K562 treated with DMSO at 1 percent for 4 hours (cell line): ENCODE results near the gene SAA1. TPM values are rescaled to one million over a fixed set of nuclear protein-coding genes. Genes with fewer than 3 reads are reported as not detected.

Experiments used
- total RNA-seq: library from RNA; unstranded; fragments of 300-600 nt; gene quantifications from 2 replicates; pipeline ENCODE4 v1.2.3, GENCODE V29; 2022; ENCODE audit not compliant: insufficient read depth

The SAA1 gene
- total RNA-seq: not detected in 2 replicates

DNA sequence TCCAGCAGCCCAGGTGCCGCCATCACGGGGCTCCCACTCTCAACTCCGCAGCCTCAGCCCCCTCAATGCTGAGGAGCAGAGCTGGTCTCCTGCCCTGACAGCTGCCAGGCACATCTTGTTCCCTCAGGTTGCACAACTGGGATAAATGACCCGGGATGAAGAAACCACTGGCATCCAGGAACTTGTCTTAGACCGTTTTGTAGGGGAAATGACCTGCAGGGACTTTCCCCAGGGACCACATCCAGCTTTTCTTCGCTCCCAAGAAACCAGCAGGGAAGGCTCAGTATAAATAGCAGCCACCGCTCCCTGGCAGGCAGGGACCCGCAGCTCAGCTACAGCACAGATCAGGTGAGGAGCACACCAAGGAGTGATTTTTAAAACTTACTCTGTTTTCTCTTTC is at the start of gene SAA1:
SAA1 (plus strand) TSS at position 316 of the 400 bp plus-strand sequence. CDS start 624 bp downstream, outside the sequence.

DNA sequence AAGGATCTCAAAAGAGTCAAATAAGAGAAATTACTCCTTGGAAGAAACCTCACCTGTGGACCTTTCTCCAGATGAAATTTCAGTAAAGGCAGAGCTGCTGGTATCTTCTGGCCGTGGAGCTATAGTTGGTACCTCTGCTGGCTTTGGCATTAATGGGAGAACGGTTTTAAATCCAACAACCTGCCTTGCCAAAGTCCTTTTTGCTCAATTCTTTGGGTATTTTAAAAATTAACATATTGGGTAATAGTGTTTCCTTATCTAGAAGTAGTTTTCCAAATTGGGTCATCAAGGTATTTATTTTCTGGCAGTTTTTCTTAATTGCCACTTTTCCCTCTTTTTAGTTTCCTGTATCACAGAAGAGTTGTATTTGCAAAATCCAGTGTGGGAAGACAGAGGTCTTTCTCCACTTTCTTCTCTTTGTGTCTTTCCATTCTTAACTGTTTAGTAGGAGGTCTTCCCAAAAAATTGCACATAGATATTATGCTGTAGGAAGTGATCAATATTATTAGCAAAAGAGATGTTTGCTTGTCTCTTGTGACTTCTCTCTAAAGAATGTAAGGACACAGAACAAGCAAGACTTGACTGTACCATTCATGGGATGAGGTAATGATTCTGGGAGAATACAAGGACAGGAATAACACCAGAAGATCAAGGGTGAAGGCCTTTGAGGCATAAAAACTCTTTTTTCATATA is 29.3 kb upstream of the SAA1 start, which contains the start of gene SAA4:
SAA4 (minus strand) TSS at position 139 of the 693 bp plus-strand sequence. CDS start 876 bp downstream, outside the sequence.

DNA sequence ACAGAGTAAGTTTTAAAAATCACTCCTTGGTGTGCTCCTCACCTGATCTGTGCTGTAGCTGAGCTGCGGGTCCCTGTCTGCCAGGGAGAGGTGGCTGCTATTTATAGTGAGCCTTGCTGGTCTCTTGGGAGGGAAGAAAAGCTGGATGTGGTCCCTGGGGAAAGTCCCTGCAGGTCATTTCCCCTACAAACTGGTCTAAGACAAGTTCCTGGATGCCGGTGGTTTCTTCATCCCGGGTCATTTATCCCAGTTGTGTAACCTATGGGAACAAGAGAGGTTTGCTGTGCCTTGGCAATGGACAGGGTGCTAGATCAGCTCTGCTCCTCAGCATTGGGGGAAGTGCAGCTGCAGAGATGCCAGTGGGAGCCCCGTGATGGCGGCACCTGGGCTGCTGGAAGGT is 17.5 kb upstream of the SAA1 start, which contains the start of gene SAA2:
SAA2 (minus strand) TSS at position 108 of the 400 bp plus-strand sequence. CDS start 657 bp downstream, outside the sequence.

Other genes starting within 250 kb of the SAA1 start
- gene TPH1, start 220.0 kb upstream of the SAA1 start, total RNA-seq: 0.27 TPM in 1 of 2 replicates, not detected in the other
- gene SAAL1, start 160.2 kb upstream of the SAA1 start, total RNA-seq: 12.4 and 31.1 TPM in 2 replicates
- gene MRGPRX3, start 133.7 kb upstream of the SAA1 start, total RNA-seq: not detected in 2 replicates
- gene MRGPRX4, start 93.4 kb upstream of the SAA1 start, total RNA-seq: not detected in 2 replicates
- gene SAA4, start 29.5 kb upstream of the SAA1 start, total RNA-seq: not detected in 2 replicates
- not detected in 2 replicates for gene SAA2, start 17.6 kb upstream of the SAA1 start, total RNA-seq
- 16.9 and 17.5 TPM in 2 replicates for gene HPS5, start 55.9 kb downstream of the SAA1 start, total RNA-seq
- 36.7 and 41.5 TPM in 2 replicates for gene GTF2H1, start 56.3 kb downstream of the SAA1 start, total RNA-seq
- 278 and 282 TPM in 2 replicates for gene LDHA, start 128.3 kb downstream of the SAA1 start, total RNA-seq
- not detected in 2 replicates for gene LDHC, start 146.1 kb downstream of the SAA1 start, total RNA-seq
- gene LDHAL6A, start 189.6 kb downstream of the SAA1 start, total RNA-seq: not detected in 2 replicates